ENCODE results near the gene TPSG1. TPM values are rescaled to one million over a fixed set of nuclear protein-coding genes. Genes with fewer than 3 reads are reported as not detected.

TPSG1 gene
- total RNA-seq, 4 donors from 2014 or later = 0.31 to 3.0 TPM; not detected in 2

DNA sequence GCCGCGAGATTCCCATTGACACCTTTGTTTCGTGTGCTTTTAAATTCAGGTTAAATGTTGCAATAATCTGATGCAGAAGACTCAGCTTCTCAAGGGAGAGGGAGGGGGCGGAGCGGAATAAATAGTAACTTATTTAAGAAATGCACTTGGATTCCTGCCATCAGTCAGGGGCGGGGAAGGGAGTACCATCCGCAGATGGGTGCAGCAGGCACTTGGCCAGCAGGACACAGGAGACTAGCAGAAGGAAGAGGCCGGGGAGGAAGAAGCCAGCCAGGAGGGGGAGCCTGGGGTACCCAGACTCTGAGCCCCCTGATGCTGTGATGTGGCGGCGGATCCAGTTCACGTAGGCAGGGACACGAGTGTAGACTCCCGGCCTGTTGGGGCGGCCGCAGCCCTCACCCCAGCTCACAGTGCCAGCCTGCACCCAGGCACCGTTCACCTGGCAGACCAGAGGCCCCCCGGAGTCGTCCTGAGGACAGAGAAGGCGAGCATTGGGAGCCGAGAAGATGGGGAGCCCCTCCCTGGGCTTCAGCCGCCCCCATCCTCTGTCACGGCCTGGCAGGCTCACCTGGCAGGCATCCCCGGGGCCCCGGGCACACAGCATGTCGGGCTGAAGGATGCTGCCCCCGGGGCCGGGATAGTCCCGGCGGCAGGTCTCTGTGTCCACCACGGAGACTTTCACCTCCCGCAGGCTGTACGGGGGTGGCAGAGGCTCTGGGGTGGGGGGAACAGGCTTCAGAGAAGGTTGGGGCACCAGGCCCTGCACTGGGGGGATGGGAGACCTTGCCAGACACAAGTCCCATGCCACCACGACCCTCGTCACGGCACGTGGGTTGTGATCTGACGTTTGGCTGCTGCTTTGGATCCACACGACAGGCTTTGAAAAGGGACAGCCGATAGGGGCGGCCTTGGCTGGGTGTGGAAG, 3.2 kb downstream of the TPSG1 start:
- ATAC-seq = no peak
- TF ChIP-seq POLR2A (IDR thresholded peaks at IDR 0.05) = no peak
- WGBS, 2 donors (ENCODE audit: low coverage in 1 of 2) = 73 to 75% methylated on average over 3 to 8 of the region's 40 CpGs
- Histone ChIP-seq H3K27ac (peak overlapping the region in 3 of 4 donors; percentile 25 to 43 (median 43)), H3K36me3 (peaks cover 0 to 50% of the 10 kb centered on the region in 2 donors), H3K27me3 (no peaks in the 10 kb centered on the region), H3K4me3 (no peak overlapping the region), H3K4me1 (peaks cover 0 to 29% (median 0%) of the 10 kb centered on the region in 3 donors), H3K9me3 (no peaks in the 10 kb centered on the region)

DNA sequence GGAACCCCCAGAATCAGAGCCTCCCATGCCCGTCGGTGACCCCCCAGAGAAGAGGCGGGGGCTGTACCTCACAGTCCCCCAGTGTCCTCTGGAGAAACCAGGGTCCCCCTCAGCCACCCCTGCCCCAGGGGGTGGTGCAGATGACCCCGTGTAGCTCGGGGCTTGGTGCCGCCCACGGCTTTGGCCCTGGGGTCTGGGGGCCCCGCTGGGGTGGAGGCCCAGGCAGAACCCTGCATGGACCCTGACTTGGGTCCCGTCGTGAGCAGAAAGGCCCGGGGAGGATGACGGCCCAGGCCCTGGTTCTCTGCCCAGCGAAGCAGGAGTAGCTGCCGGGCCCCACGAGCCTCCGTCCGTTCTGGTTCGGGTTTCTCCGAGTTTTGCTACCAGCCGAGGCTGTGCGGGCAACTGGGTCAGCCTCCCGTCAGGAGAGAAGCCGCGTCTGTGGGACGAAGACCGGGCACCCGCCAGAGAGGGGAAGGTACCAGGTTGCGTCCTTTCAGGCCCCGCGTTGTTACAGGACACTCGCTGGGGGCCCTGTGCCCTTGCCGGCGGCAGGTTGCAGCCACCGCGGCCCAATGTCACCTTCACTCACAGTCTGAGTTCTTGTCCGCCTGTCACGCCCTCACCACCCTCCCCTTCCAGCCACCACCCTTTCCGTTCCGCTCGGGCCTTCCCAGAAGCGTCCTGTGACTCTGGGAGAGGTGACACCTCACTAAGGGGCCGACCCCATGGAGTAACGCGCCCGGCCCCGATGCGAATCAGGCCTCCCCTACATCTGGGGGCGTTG, 4.0 kb downstream of the TPSG1 start:
- peak overlapping the region in 3 of 4 donors; percentile 1 to 43 (median 41) for H3K27ac ChIP-seq
- peaks cover 0 to 23% (median 0%) of the 10 kb centered on the region in 3 donors for H3K4me1 ChIP-seq
- H3K9me3 ChIP-seq = no peaks in the 10 kb centered on the region
- H3K36me3 ChIP-seq = peaks cover 0 to 58% of the 10 kb centered on the region in 2 donors
- no peaks in the 10 kb centered on the region for H3K27me3 ChIP-seq
- TF ChIP-seq POLR2A (IDR thresholded peaks at IDR 0.05) (no peak), EP300 (IDR thresholded peaks at IDR 0.05) (no peak), POLR2AphosphoS5 (IDR thresholded peaks at IDR 0.05) (no peak)
- TF ChIP-seq, protein P1, sequence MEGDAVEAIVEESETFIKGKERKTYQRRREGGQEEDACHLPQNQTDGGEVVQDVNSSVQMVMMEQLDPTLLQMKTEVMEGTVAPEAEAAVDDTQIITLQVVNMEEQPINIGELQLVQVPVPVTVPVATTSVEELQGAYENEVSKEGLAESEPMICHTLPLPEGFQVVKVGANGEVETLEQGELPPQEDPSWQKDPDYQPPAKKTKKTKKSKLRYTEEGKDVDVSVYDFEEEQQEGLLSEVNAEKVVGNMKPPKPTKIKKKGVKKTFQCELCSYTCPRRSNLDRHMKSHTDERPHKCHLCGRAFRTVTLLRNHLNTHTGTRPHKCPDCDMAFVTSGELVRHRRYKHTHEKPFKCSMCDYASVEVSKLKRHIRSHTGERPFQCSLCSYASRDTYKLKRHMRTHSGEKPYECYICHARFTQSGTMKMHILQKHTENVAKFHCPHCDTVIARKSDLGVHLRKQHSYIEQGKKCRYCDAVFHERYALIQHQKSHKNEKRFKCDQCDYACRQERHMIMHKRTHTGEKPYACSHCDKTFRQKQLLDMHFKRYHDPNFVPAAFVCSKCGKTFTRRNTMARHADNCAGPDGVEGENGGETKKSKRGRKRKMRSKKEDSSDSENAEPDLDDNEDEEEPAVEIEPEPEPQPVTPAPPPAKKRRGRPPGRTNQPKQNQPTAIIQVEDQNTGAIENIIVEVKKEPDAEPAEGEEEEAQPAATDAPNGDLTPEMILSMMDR (IDR thresholded peaks at IDR 0.05) = no peak
- WGBS, 2 donors (ENCODE audit: low coverage in 1 of 2) = 87 to 90% methylated on average over 2 to 6 of the region's 48 CpGs
- no peak overlapping the region for H3K4me3 ChIP-seq
- no peak for ATAC-seq

DNA sequence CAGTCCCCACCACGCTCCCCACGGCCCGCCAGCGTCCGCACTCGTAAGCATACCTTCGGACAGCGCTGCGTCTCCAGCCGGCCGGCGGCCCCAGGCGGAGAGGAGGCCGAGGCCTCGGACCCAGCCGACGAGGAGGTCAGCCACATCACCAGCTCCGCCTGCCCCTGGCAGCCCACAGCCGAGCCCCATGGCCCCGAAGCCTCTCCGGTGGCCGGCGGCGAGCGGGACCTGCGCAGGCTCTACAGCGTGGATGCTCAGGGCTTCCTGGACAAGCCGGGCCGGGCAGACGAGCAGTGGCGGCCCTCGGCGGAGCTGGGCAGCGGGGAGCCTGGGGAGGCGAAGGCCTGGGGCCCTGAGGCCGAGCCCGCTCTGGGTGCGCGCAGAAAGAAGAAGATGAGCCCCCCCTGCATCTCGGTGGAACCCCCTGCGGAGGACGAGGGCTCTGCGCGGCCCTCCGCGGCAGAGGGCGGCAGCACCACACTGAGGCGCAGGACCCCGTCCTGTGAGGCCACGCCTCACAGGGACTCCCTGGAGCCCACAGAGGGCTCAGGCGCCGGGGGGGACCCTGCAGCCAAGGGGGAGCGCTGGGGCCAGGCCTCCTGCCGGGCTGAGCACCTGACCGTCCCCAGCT, 4.9 kb downstream of the TPSG1 start:
- peaks cover 0 to 66% of the 10 kb centered on the region in 2 donors for H3K36me3 ChIP-seq
- no CpG with 5 or more reads among the region's 55 CpGs for WGBS, 2 donors (ENCODE audit: low coverage in 1 of 2)

DNA sequence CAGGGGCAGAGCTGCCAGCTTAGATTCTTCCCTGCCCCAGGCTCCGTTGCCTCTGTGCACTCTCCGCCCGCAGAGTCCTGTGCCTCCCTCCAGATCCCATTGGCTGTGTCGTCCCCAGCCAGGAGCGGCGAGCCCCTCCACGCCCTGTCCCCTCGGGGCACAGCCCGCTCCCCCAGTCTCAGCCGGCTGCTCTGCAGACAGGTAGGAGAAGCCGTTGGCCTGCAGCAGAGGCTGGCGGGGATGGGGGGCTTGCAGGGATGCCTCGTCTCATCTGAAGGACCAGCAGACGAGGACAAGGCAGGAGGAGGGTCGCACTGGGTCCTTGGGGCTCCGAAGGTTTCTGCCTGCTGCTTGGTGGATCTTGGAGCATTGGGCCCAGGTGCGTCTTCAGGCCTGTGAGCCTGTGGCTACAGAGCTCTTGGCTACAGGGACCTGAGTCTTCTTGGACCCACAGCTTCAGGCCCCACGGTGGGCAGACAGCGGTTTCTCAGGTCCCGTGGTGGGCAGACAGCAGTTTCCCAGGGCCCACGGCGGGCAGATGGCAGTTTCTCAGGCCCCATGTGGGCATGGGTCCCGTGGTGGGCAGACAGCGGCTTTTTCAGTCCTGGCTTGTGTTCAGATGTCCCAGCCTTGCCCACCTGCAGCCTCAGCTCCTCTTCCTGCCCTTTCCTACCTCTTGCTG, 6.0 kb downstream of the TPSG1 start:
- peaks cover 0 to 9% (median 0%) of the 10 kb centered on the region in 3 donors for H3K4me1 ChIP-seq
- peaks cover 0 to 78% of the 10 kb centered on the region in 2 donors for H3K36me3 ChIP-seq
- no peak overlapping the region for H3K4me3 ChIP-seq
- no peaks in the 10 kb centered on the region for H3K9me3 ChIP-seq
- TF ChIP-seq POLR2A (IDR thresholded peaks at IDR 0.05) (no peak), POLR2AphosphoS5 (IDR thresholded peaks at IDR 0.05) (no peak), EP300 (IDR thresholded peaks at IDR 0.05) (no peak)
- TF ChIP-seq, protein P1 (IDR thresholded peaks at IDR 0.05) = no peak
- no peak for ATAC-seq
- H3K27ac ChIP-seq = no peak overlapping the region
- H3K27me3 ChIP-seq = no peaks in the 10 kb centered on the region
- WGBS, 2 donors (ENCODE audit: low coverage in 1 of 2) = 89% methylated on average over 3 of the region's 24 CpGs; no CpG with 5 or more reads in 1 of the 2 donors

More for the DNA sequence above, 4.9 kb downstream of the TPSG1 start:
- Histone ChIP-seq H3K4me3 (no peak overlapping the region), H3K27ac (peak overlapping the region in 1 of 4 donors; percentile 1), H3K4me1 (peaks cover 0 to 15% (median 0%) of the 10 kb centered on the region in 3 donors), H3K9me3 (no peaks in the 10 kb centered on the region), H3K27me3 (no peaks in the 10 kb centered on the region)
- no peak for ATAC-seq
- TF ChIP-seq POLR2AphosphoS5 (IDR thresholded peaks at IDR 0.05) (no peak), POLR2A (IDR thresholded peaks at IDR 0.05) (no peak), EP300 (IDR thresholded peaks at IDR 0.05) (no peak)
- TF ChIP-seq, protein P1 (IDR thresholded peaks at IDR 0.05) = no peak
